ENCODE measurements around the gene MAP4K1.

DNA sequence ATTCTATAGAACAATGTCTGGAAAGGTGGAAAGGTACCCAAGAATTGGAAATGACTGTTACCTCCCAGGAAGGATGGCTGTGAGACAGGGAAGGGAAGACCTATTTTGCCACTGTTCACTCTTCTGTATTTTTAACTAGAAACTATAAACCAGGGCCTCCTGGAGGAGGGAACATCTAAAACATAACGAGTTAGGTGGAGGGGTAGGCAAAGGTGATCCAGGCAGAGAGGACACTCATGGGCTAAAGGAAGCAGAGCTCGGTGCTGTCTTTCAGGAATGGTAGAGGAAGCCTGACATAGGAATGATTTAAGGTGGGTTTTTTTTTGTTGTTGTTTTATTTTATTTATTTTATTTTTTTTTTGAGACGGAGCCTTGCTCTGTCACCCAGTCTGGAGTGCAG, 7.1 kb upstream of the MAP4K1 start:
- TF ChIP-seq, protein P1, sequence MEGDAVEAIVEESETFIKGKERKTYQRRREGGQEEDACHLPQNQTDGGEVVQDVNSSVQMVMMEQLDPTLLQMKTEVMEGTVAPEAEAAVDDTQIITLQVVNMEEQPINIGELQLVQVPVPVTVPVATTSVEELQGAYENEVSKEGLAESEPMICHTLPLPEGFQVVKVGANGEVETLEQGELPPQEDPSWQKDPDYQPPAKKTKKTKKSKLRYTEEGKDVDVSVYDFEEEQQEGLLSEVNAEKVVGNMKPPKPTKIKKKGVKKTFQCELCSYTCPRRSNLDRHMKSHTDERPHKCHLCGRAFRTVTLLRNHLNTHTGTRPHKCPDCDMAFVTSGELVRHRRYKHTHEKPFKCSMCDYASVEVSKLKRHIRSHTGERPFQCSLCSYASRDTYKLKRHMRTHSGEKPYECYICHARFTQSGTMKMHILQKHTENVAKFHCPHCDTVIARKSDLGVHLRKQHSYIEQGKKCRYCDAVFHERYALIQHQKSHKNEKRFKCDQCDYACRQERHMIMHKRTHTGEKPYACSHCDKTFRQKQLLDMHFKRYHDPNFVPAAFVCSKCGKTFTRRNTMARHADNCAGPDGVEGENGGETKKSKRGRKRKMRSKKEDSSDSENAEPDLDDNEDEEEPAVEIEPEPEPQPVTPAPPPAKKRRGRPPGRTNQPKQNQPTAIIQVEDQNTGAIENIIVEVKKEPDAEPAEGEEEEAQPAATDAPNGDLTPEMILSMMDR (IDR thresholded peaks at IDR 0.05) = no peak
- TF ChIP-seq TCF7L2 (IDR thresholded peaks at IDR 0.05; ENCODE audit: low read depth, low read length) = no peak
